Endothelial cell of umbilical vein (primary cell): ENCODE data around the gene HIVEP3. TPM values are rescaled to one million over a fixed set of nuclear protein-coding genes. Genes with fewer than 3 reads are reported as not detected.

Experiments
- BruUV-seq: library from RNA; stranded (reverse); fragments of 400-500 nt; replicated peaks from 2 replicates; lab custom pipeline; 2021; lab: Mats Ljungman, UMichigan
- CTCF ChIA-PET: fragments of 300-600, 350-600 bp; sonication (Branson Sonifier 250); formaldehyde crosslinking; loops from one replicate; lab custom pipeline; 2021; ENCODE audit warnings: antibody characterized with exemption, inconsistent platforms; lab: Charles Lee
- POLR2A ChIA-PET: fragments of 300-600, 350-600 bp; sonication (Branson Sonifier 250); formaldehyde crosslinking; loops from one replicate; lab custom pipeline; 2021; ENCODE audit warnings: antibody characterized with exemption, inconsistent platforms; lab: Charles Lee
- DNase-seq: peaks from one replicate; pipeline ENCODE4 v3.0.0-alpha.2; 2011; ENCODE audit warnings: low read depth, low spot score
- FAIRE-seq: peaks from 2 replicates; lab custom pipeline; 2011; peaks lifted over from hg19 to GRCh38; lab: Jason Lieb, UNC
- H2AFZ ChIP-seq: 2 replicates; pipeline ENCODE4 v1.6.0; 2012; ENCODE audit warnings: low read depth, low read length, control low read depth, inconsistent platforms
- H3K27ac ChIP-seq: 2 replicates; pipeline ENCODE4 v1.5.1; 2011; ENCODE audit warnings: low read depth, mild to moderate bottlenecking, control low read depth, low read length, moderate library complexity; ENCODE audit not compliant: insufficient read depth
- H3K27me3 ChIP-seq, 2 experiments: 2 replicates each; pipeline versions ENCODE4 v1.6.0 to v1.6.1; 2011; ENCODE audit warnings: low read length in 2 of 2, mixed read lengths in 1 of 2; ENCODE audit not compliant: control insufficient read depth in 2 of 2, insufficient read depth in 2 of 2
- H3K36me3 ChIP-seq, 2 experiments: 2 replicates in 1 of 2; 3 replicates in 1 of 2; pipeline ENCODE4 v1.5.1; 2011; ENCODE audit warnings: low read length in 2 of 2, mild to moderate bottlenecking in 1 of 2, moderate library complexity in 1 of 2; ENCODE audit not compliant: control insufficient read depth in 2 of 2, insufficient read depth in 2 of 2; ENCODE audit errors: extremely low read depth in 1 of 2
- H3K4me1 ChIP-seq: 3 replicates; pipeline ENCODE4 v1.5.1; 2011; ENCODE audit warnings: mild to moderate bottlenecking, low read length; ENCODE audit not compliant: control insufficient read depth, insufficient read depth; ENCODE audit errors: extremely low read depth
- H3K4me2 ChIP-seq: 2 replicates; pipeline ENCODE4 v1.6.1; 2011; ENCODE audit warnings: low read length, control low read depth, mixed read lengths; ENCODE audit not compliant: insufficient read depth
- H3K4me3 ChIP-seq, 3 experiments: fragments of 200-600 bp in 1 of 3; sonication (generic), shearing (Covaris generic) in 1 of 3; replicated peaks in 1 of 3; 2 replicates each; pipeline ENCODE4 v1.5.1; 2011 to 2016; ENCODE audit warnings: control low read depth in 3 of 3, low read length in 3 of 3, mild to moderate bottlenecking in 2 of 3, inconsistent platforms in 1 of 3, low read depth in 1 of 3, moderate library complexity in 1 of 3; ENCODE audit not compliant: insufficient read depth in 1 of 3
- H3K79me2 ChIP-seq: 2 replicates; pipeline ENCODE4 v1.6.0; 2012; ENCODE audit warnings: low read length, inconsistent platforms; ENCODE audit not compliant: control insufficient read depth, insufficient read depth
- H3K9ac ChIP-seq: replicated peaks from 2 replicates; pipeline ENCODE3; 2011; ENCODE audit warnings: low read length, control low read depth; ENCODE audit not compliant: insufficient read depth; ENCODE audit errors: extremely low read depth
- H3K9me1 ChIP-seq: replicated peaks from 3 replicates; pipeline ENCODE4 v1.6.0; 2011; ENCODE audit warnings: mild to moderate bottlenecking, low read length; ENCODE audit not compliant: control insufficient read depth, insufficient read depth; ENCODE audit errors: extremely low read depth
- H3K9me3 ChIP-seq: replicated peaks from 2 replicates; pipeline ENCODE4 v1.5.1; 2012; ENCODE audit warnings: low read length, inconsistent platforms; ENCODE audit not compliant: control insufficient read depth, insufficient read depth
- H4K20me1 ChIP-seq: replicated peaks from 2 replicates; pipeline ENCODE3; 2011; ENCODE audit warnings: mild to moderate bottlenecking, low read length; ENCODE audit not compliant: control insufficient read depth, insufficient read depth; ENCODE audit errors: extremely low read depth
- EZH2 ChIP-seq: IDR thresholded peaks from 2 replicates; pipeline ENCODE4 v1.6.1; 2012; ENCODE audit warnings: borderline replicate concordance, low read depth, mild to moderate bottlenecking, moderate library complexity, low read length, inconsistent platforms; ENCODE audit not compliant: severe bottlenecking
- FOS ChIP-seq: IDR thresholded peaks from 2 replicates; pipeline ENCODE4 v1.6.1; 2011; ENCODE audit warnings: mild to moderate bottlenecking, low read length, moderate library complexity, borderline replicate concordance; ENCODE audit not compliant: insufficient read depth
- POLR2A ChIP-seq: IDR thresholded peaks from 2 replicates; pipeline ENCODE4 v1.6.1; 2012; ENCODE audit warnings: low read depth, mild to moderate bottlenecking, control low read depth, low read length
- POLR2AphosphoS5 ChIP-seq: IDR thresholded peaks from 2 replicates; pipeline ENCODE4 v1.6.1; 2012; ENCODE audit warnings: low read depth, mild to moderate bottlenecking, control low read depth, low read length, moderate library complexity; ENCODE audit not compliant: insufficient read depth
- dilution Hi-C: fragments of 300-500 bp; cut with MboI; formaldehyde crosslinking; loops from one replicate; pipeline ENCODE4 v1.15.0; 2019; ENCODE audit warnings: low sequenced_read_pairs; ENCODE audit not compliant: extremely low pct_ligation_motif_present
- intact Hi-C: fragments of 100-400 bp; cut with micrococcal nuclease; formaldehyde crosslinking; loops from one replicate; pipeline ENCODE4 v1.10.0; 2022
- polyA plus RNA-seq, 4 experiments: library from polyadenylated mRNA; depleted of rRNA in 3 of 4; stranded (reverse) in 3 of 4; unstranded in 1 of 4; fragments of >200 nt; gene quantifications; 2 replicates each; pipeline versions ENCODE4 v1.2.1 to v1.2.3, GENCODE V29; 2011 to 2012; ENCODE audit warnings: missing spikeins in 1 of 4
- total RNA-seq: library from RNA; stranded (reverse); gene quantifications from 2 replicates; pipeline ENCODE4 v1.2.3, GENCODE V29; 2021
- TF ChIP-seq, protein P1 (sequence below): IDR thresholded peaks from 2 replicates; pipeline ENCODE4 v1.6.1; 2011; ENCODE audit not compliant: insufficient read depth, insufficient read length

The HIVEP3 gene
- total and polyA plus RNA-seq, 2 donors (not counting 3 experiments of a cell fraction or from before 2014, with no cell fraction given): 3.4 to 4.0 TPM

- H3K4me1 ChIP-seq: peaks cover 7% of the 10 kb centered on the region
- H3K9me1 ChIP-seq: no peaks in the 10 kb centered on the region
- H3K9me3 ChIP-seq: no peaks in the 10 kb centered on the region
- H3K27ac ChIP-seq: no peak overlapping the region
- no peak overlapping the region for H3K4me2 ChIP-seq
- dilution Hi-C loops (no loop called here), intact Hi-C loops (no loop called here)
- no peak for TF ChIP-seq EZH2
- no peak for TF ChIP-seq POLR2AphosphoS5
- TF ChIP-seq FOS: no peak
- no peak overlapping the region for H3K4me3 ChIP-seq
- H3K27me3 ChIP-seq: no peaks in the 10 kb centered on the region
- no peak for FAIRE-seq
- H2AFZ ChIP-seq: no peak overlapping the region
- H3K36me3 ChIP-seq: no peaks in the 10 kb centered on the region
- no peaks in the 10 kb centered on the region for H3K79me2 ChIP-seq
- no peak for DNase-seq
- H4K20me1 ChIP-seq: no peaks in the 10 kb centered on the region
- ChIA-PET POLR2A (no interaction called here), CTCF (no interaction called here)
- H3K9ac ChIP-seq: no peak overlapping the region
- no TSS peak for BruUV-seq
Observed at GRCh38 chr1:41740058-41740457, 178.7 kb downstream of the HIVEP3 start.

GRCh38 chr1:41739061-41739955 is 179.4 kb downstream of the HIVEP3 start:
- H3K4me3 ChIP-seq: no peak overlapping the region
- H3K9ac ChIP-seq: no peak overlapping the region
- no peak overlapping the region for H3K27ac ChIP-seq
- peak; percentile 12 for FAIRE-seq
- peak; percentile 68 for DNase-seq
- ChIA-PET POLR2A (no interaction called here), CTCF (interaction anchor here (1.5 kb wide), 1 partner anchor 26 kb away, joined by 5 read pairs; no protein-coding TSS in a partner anchor)
- H3K9me3 ChIP-seq: no peaks in the 10 kb centered on the region
- peaks cover 7% of the 10 kb centered on the region for H3K4me1 ChIP-seq
- H3K4me2 ChIP-seq: no peak overlapping the region
- intact Hi-C loops (no loop called here), dilution Hi-C loops (no loop called here)
- H2AFZ ChIP-seq: peak overlapping the region; percentile 45
- BruUV-seq: no TSS peak
- H3K79me2 ChIP-seq: no peaks in the 10 kb centered on the region
- no peaks in the 10 kb centered on the region for H4K20me1 ChIP-seq
- no peaks in the 10 kb centered on the region for H3K36me3 ChIP-seq
- H3K27me3 ChIP-seq: no peaks in the 10 kb centered on the region
- H3K9me1 ChIP-seq: no peaks in the 10 kb centered on the region
- TF ChIP-seq POLR2A: no peak
- TF ChIP-seq, protein P1, sequence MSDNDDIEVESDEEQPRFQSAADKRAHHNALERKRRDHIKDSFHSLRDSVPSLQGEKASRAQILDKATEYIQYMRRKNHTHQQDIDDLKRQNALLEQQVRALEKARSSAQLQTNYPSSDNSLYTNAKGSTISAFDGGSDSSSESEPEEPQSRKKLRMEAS: peak; percentile 51
